Pancreas (tissue), 10 donors: ENCODE data around the gene CTDSPL. TPM values are rescaled to one million over a fixed set of nuclear protein-coding genes. Genes with fewer than 3 reads are reported as not detected.
A peak's percentile ranks its signal among the peaks of the same experiment; 100 is the strongest.
"Not testable (repeated sequence)": the region's sequence is repeated elsewhere in the genome, so short reads cannot be mapped to it uniquely, and the experiment has no call there.

ENCODE experiments used
- ATAC-seq, 4 donors: fragments of 200-7000 bp; cut with Tn5 transposase; one replicate each; pipeline versions ENCODE4 v1.8.0 to v1.9.1; 2020; ENCODE audit warnings: mild to moderate bottlenecking in 4 of 4, moderate library complexity in 4 of 4
- DNase-seq, 6 donors: peaks; one replicate each; pipeline ENCODE4 v3.0.0-alpha.2; 2020
- FAIRE-seq: peaks from 2 replicates; lab custom pipeline; 2012; peaks lifted over from hg19 to GRCh38; lab: Jason Lieb, UNC
- H3K27ac ChIP-seq, 4 donors: fragments of 200-600 bp; sonication (generic); 1 replicate in 3 of 4; 2 replicates in 1 of 4; pipeline versions ENCODE4 v1.5.0 to v1.8.0; 2020
- H3K27me3 ChIP-seq, 4 donors: fragments of 200-600 bp; one replicate each; pipeline ENCODE4 v1.8.0; 2021
- H3K36me3 ChIP-seq, 3 donors: fragments of 200-600 bp; sonication (generic) in 1 of 3; one replicate each; pipeline versions ENCODE4 v1.5.0 to v1.8.0; 2020 to 2021
- H3K4me1 ChIP-seq, 3 donors: fragments of 200-600 bp; one replicate each; pipeline ENCODE4 v1.8.0; 2021
- H3K4me3 ChIP-seq, 4 donors: fragments of 200-600 bp; sonication (generic) in 2 of 4; one replicate each; pipeline versions ENCODE4 v1.5.0 to v1.8.0; 2020 to 2021
- H3K9me3 ChIP-seq, 4 donors: fragments of 200-600 bp; one replicate each; pipeline ENCODE4 v1.8.0; 2021
- WGBS, 2 donors: extraction: QIAGEN DNeasy Blood & Tissue Kit; methylation state at CpG; one replicate each; pipeline ENCODE4 v1.1.7; 2013; 5-methylcytosine and 5-hydroxymethylcytosine counted together
- intact Hi-C, 3 donors: fragments of 100-400 bp; cut with DNase I; formaldehyde crosslinking; loops; one replicate each; pipeline versions ENCODE4 v1.11.1 to v1.14.2; 2022
- polyA plus RNA-seq, 2 donors: library from polyadenylated mRNA; stranded (reverse); fragments of 200-250 nt; gene quantifications; one replicate each; pipeline ENCODE4 v1.2.3, GENCODE V29; 2013
- total RNA-seq, 6 donors: library from RNA; stranded (reverse); fragmentation: NEBNext Ultra II Directional in 4 of 6; extraction: Animal tissue kit (Norgen Biotek cat#: 25700) in 4 of 6; gene quantifications; one replicate each; pipeline versions ENCODE4 v1.2.1 to v1.2.4, GENCODE V29; 2021 to 2023
- TF ChIP-seq, protein P1 (sequence below), 4 donors: fragments of 200-600 bp; sonication (generic) in 3 of 4; IDR thresholded peaks; one replicate each; pipeline versions ENCODE4 v1.5.0 to v1.8.0; 2021; ENCODE audit warnings: antibody characterized with exemption in 4 of 4
- donor health status: healthy with polysubstance abuse.
- donor health status: DM: no; HTN: no; CAD: no; lungs with moderate emphysema.
- donor health status: DM: no; HTN: no; CAD: no.
- donor health status: control.
- donor health status: control.
- donor health status: Bipolar disorder and iron deficiency.
- donor health status: DM: yes; HTN: yes; CAD: no.
- donor health status: DM: no; HTN: no; CAD: no.
- donor health status: DM: no; HTN: no; CAD: no.
- donor health status: DM: yes; HTN: yes; CAD: no.

The CTDSPL gene, protein sequence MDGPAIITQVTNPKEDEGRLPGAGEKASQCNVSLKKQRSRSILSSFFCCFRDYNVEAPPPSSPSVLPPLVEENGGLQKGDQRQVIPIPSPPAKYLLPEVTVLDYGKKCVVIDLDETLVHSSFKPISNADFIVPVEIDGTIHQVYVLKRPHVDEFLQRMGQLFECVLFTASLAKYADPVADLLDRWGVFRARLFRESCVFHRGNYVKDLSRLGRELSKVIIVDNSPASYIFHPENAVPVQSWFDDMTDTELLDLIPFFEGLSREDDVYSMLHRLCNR
- total RNA-seq (10 to 100 TPM; 14.2 to 34.8 (median 17.8) TPM), polyA plus RNA-seq (10 to 100 TPM in 1 of 2 donors, 1 to 10 TPM in 1; 8.4 to 14.8 TPM)

DNA sequence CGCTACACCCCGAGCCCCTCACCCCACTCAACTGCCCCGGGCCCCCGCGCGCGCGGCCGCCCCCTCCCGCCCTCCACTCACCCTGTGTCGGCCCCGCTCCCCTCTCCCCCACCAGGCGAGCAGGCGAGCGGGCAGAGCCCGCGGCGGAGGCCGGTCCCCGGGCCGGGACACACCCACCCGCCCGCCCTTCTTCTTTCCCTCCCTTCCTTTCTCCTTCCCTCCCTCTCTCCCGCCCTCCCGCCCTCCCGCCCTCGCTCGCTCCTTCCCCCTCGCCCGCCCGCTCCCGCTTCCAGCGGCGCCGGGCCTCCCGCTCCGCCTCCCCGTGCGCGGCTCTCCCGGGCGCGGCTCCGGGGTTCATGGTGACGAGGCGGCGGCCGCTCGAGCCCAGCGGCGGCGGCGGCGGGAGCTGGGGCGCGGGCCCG, at the start of gene CTDSPL:
Gene CTDSPL, plus strand, starts transcription at position 261 of the 422 bp plus-strand sequence. CDS start 320 bp downstream, outside the sequence.
- Histone ChIP-seq H3K27me3 (no peaks in the 10 kb centered on the region), H3K27ac (peak within 1 kb of the TSS; percentile 48 to 82 (median 68)), H3K4me3 (peak within 1 kb of the TSS; percentile 34 to 58 (median 46)), H3K4me1 (peaks cover 0 to 9% (median 9%) of the 10 kb centered on the region in 3 donors), H3K36me3 (no peaks in the 10 kb centered on the region), H3K9me3 (no peaks in the 10 kb centered on the region)
- FAIRE-seq (no peak), ATAC-seq (peak; percentile 25 to 46 (median 37)), DNase-seq (peak in 5 of 6 donors; percentile 31 to 79 (median 53))
- TF ChIP-seq, protein P1, sequence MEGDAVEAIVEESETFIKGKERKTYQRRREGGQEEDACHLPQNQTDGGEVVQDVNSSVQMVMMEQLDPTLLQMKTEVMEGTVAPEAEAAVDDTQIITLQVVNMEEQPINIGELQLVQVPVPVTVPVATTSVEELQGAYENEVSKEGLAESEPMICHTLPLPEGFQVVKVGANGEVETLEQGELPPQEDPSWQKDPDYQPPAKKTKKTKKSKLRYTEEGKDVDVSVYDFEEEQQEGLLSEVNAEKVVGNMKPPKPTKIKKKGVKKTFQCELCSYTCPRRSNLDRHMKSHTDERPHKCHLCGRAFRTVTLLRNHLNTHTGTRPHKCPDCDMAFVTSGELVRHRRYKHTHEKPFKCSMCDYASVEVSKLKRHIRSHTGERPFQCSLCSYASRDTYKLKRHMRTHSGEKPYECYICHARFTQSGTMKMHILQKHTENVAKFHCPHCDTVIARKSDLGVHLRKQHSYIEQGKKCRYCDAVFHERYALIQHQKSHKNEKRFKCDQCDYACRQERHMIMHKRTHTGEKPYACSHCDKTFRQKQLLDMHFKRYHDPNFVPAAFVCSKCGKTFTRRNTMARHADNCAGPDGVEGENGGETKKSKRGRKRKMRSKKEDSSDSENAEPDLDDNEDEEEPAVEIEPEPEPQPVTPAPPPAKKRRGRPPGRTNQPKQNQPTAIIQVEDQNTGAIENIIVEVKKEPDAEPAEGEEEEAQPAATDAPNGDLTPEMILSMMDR (IDR thresholded peaks at IDR 0.05) = no peak
- intact Hi-C loops = no loop called here
- WGBS, 2 donors = 0 to 1% methylated on average over 18 to 55 of the region's 57 CpGs

DNA sequence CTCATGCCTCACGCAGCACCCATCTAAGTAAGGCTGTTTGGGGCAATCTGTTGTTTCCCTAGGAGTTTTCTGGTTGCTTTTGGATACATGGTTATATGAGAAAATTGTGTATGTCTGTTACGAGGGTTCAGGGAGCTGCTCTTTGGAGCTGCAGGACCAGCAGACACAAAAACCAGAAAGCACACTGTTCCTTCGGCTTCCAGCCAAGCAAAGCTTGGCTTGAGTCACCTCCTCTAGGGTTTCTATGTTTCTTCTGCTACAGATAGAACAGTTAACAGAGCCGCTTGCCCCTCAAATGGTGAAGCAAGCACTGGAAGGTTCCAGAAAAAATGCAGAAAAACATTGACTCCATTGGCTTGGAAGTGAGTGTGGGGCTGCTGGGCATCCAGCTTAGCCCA, 49.2 kb upstream of the CTDSPL start:
- DNase-seq (no peak), FAIRE-seq (no peak), ATAC-seq (peak in 1 of 4 donors; percentile 29)
- no peaks in the 10 kb centered on the region for H3K9me3 ChIP-seq
- WGBS, 2 donors = 91 to 93% methylated on average over 4 of the region's 4 CpGs
- TF ChIP-seq, protein P1 (IDR thresholded peaks at IDR 0.05) = no peak
- no peaks in the 10 kb centered on the region for H3K4me1 ChIP-seq
- H3K4me3 ChIP-seq = no peak overlapping the region
- no peak overlapping the region for H3K27ac ChIP-seq
- H3K36me3 ChIP-seq = no peaks in the 10 kb centered on the region
- intact Hi-C loops = no loop called here
- H3K27me3 ChIP-seq = no peaks in the 10 kb centered on the region

DNA sequence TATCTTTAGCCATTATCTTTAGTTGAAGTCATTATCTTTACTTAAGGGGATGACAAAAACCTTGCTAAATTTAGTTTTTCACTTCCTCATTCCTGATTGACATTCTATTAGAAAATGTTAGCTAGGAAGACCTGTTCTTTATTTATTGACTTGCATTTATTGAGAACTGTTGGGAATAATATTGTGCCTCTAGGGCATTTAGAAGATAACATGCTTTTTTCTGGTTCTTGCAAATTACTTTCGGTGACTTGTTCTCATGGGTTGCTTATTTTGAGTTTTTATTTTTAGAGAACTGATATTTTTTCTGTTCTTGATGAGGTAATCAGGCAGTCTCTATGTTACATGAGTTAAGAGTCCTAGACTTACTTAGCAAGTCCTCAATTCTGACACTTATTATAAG, 48.3 kb upstream of the CTDSPL start:
- Histone ChIP-seq H3K36me3 (no peaks in the 10 kb centered on the region), H3K9me3 (no peaks in the 10 kb centered on the region), H3K27ac (no peak overlapping the region), H3K4me3 (no peak overlapping the region), H3K27me3 (no peaks in the 10 kb centered on the region), H3K4me1 (no peaks in the 10 kb centered on the region)
- ATAC-seq = no peak
- intact Hi-C loops = no loop called here
- TF ChIP-seq, protein P1 (IDR thresholded peaks at IDR 0.05) = no peak
- no peak for DNase-seq
- 73 to 80% methylated on average over 1 of the region's 1 CpG for WGBS, 2 donors
- peak; percentile 26 for FAIRE-seq

DNA sequence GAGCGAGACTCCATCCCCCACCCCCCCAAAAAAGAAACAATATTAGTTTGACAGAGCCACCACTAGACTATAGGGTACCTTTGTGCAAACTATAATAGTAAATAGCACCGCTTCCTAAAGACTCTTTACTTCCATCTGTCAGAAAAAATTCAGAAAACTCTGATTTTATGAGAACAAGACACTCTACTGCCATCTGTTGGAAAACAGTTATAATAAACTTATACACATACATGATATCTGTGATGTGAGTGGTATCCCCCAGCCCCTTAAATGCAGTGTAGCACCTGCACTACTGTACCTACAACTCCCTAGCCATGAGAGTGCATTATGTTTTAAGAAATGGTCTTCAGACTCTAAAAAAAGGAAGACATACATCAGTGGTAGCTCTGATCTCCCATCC, 47.1 kb upstream of the CTDSPL start:
- intact Hi-C loops = no loop called here
- WGBS, 2 donors = 91 to 97% methylated on average over 2 of the region's 2 CpGs
- no peak overlapping the region for H3K4me3 ChIP-seq
- H3K27ac ChIP-seq = no peak overlapping the region
- H3K4me1 ChIP-seq = no peaks in the 10 kb centered on the region
- FAIRE-seq (no peak), DNase-seq (no peak), ATAC-seq (peak in 1 of 4 donors; percentile 35)
- H3K9me3 ChIP-seq = no peaks in the 10 kb centered on the region
- TF ChIP-seq, protein P1 (IDR thresholded peaks at IDR 0.05) = peak in 2 of 4 donors; percentile 10 to 12
- H3K36me3 ChIP-seq = no peaks in the 10 kb centered on the region
- H3K27me3 ChIP-seq = no peaks in the 10 kb centered on the region

DNA sequence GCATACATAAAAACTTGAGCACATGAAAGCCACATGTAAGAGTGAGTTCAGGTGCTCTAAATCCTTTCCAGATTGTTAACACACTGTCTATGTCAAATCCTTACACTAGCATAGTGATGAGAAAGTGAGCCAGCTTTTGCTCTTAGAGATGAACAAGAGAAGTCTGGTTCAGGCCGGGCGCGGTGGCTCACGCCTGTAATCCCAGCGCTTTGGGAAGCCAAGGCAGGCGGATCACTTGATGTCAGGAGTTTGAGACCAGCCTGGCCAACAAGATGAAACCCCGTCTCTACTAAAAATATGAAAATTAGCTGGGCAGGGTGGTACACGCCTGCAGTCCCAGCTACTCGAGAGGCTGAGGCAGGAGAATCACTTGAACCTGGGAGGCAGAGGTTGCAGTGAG, 46.5 kb upstream of the CTDSPL start:
- H3K9me3 ChIP-seq, H3K4me3 ChIP-seq, intact Hi-C loops, H3K4me1 ChIP-seq, H3K36me3 ChIP-seq, H3K27me3 ChIP-seq, ATAC-seq, DNase-seq, H3K27ac ChIP-seq, FAIRE-seq: not testable (repeated sequence)
- WGBS, 2 donors = 82 to 97% methylated on average over 9 of the region's 9 CpGs
